LNCAP (cell line): ENCODE measurements around the gene UQCC2.

Source experiments
- CTCF ChIP-seq: fragments of 450-650 bp; IDR thresholded peaks from 2 replicates; pipeline ENCODE4 v1.5.1; 2017; ENCODE audit warnings: mild to moderate bottlenecking

Gene UQCC2

GRCh38 chr6:33711140-33712129, at the start of gene UQCC2:
Gene UQCC2, minus strand, starts transcription at chr6:33711700. Its CDS starts 14 bp downstream, at chr6:33711686.
- TF ChIP-seq CTCF, result peak; percentile 62

- TF ChIP-seq CTCF, result no peak
Measured at GRCh38 chr6:33759887-33760629, 48.6 kb upstream of the UQCC2 start.

GRCh38 chr6:33758815-33759216, 47.3 kb upstream of the UQCC2 start:
- TF ChIP-seq CTCF, result no peak

GRCh38 chr6:33757906-33758305, 46.4 kb upstream of the UQCC2 start:
- no peak for TF ChIP-seq CTCF

GRCh38 chr6:33757113-33757512, 45.6 kb upstream of the UQCC2 start:
- TF ChIP-seq CTCF, result no peak

GRCh38 chr6:33756211-33756954, 44.9 kb upstream of the UQCC2 start:
- no peak for TF ChIP-seq CTCF
